Liver (tissue), 9 donors: ENCODE results near the gene IFIT1B. TPM values are rescaled to one million over a fixed set of nuclear protein-coding genes. Genes with fewer than 3 reads are reported as not detected.

Experiments
- DNase-seq: peaks from one replicate; pipeline ENCODE4 v3.0.0-alpha.2; 2017; ENCODE audit warnings: low spot score
- H3K27ac ChIP-seq, 2 donors: one replicate each; pipeline ENCODE4 v1.7.0; 2013; ENCODE audit warnings: inconsistent platforms in 2 of 2, low read length in 2 of 2, control low read depth in 1 of 2, low read depth in 1 of 2, mild to moderate bottlenecking in 1 of 2
- H3K27me3 ChIP-seq, 4 donors: one replicate each; pipeline versions ENCODE4 v1.6.1 to v1.7.0; 2013; ENCODE audit warnings: low read length in 3 of 4, inconsistent platforms in 1 of 4, mild to moderate bottlenecking in 1 of 4, moderate library complexity in 1 of 4; ENCODE audit not compliant: control insufficient read depth in 4 of 4, insufficient read depth in 4 of 4
- H3K36me3 ChIP-seq, 4 donors: one replicate each; pipeline versions ENCODE4 v1.6.1 to v1.7.0; 2013; ENCODE audit warnings: low read length in 3 of 4, mild to moderate bottlenecking in 3 of 4, low read depth in 1 of 4, moderate library complexity in 1 of 4; ENCODE audit not compliant: control insufficient read depth in 4 of 4, insufficient read depth in 3 of 4
- H3K4me1 ChIP-seq, 4 donors: one replicate each; pipeline versions ENCODE4 v1.6.1 to v1.7.0; 2013; ENCODE audit warnings: low read length in 3 of 4, mild to moderate bottlenecking in 3 of 4, moderate library complexity in 1 of 4; ENCODE audit not compliant: control insufficient read depth in 4 of 4, insufficient read depth in 4 of 4
- H3K4me3 ChIP-seq, 3 donors: one replicate each; pipeline versions ENCODE4 v1.6.1 to v1.7.0; 2013; ENCODE audit warnings: low read length in 3 of 3, control low read depth in 1 of 3, low read depth in 1 of 3, mild to moderate bottlenecking in 1 of 3
- H3K9ac ChIP-seq, 2 donors: one replicate each; pipeline ENCODE4 v1.7.0; 2013; ENCODE audit warnings: low read length in 2 of 2, mild to moderate bottlenecking in 2 of 2, moderate library complexity in 2 of 2, control low read depth in 1 of 2, low read depth in 1 of 2
- H3K9me3 ChIP-seq, 4 donors: one replicate each; pipeline versions ENCODE4 v1.6.1 to v1.7.0; 2013; ENCODE audit warnings: low read length in 3 of 4; ENCODE audit not compliant: control insufficient read depth in 4 of 4
- CTCF ChIP-seq: fragments of 150-350 bp; IDR thresholded peaks from 2 replicates; pipeline ENCODE4 v1.5.1; 2017; ENCODE audit warnings: improper control_type of control experiment, low read depth, low read length; ENCODE audit not compliant: missing input control
- EGR1 ChIP-seq, 2 donors: IDR thresholded peaks; 2 replicates each; pipeline ENCODE4 v1.6.1; 2016 to 2018; ENCODE audit warnings: antibody characterized with exemption in 2 of 2, low read depth in 2 of 2
- FOXA1 ChIP-seq: IDR thresholded peaks from 2 replicates; pipeline ENCODE4 v1.6.1; 2016; ENCODE audit warnings: antibody characterized with exemption
- FOXA2 ChIP-seq: IDR thresholded peaks from 2 replicates; pipeline ENCODE4 v1.6.1; 2016; ENCODE audit warnings: antibody characterized with exemption
- HNF4A ChIP-seq, 2 donors: conservative IDR thresholded peaks; 2 replicates each; pipeline ENCODE4 v1.6.1; 2016; ENCODE audit warnings: antibody characterized with exemption in 2 of 2, mild to moderate bottlenecking in 2 of 2
- HNF4G ChIP-seq: IDR thresholded peaks from 2 replicates; pipeline ENCODE4 v1.6.1; 2016; ENCODE audit warnings: antibody characterized with exemption
- JUND ChIP-seq, 2 donors: IDR thresholded peaks; 2 replicates each; pipeline ENCODE4 v1.6.1; 2016; ENCODE audit warnings: antibody characterized with exemption in 2 of 2
- MAX ChIP-seq: IDR thresholded peaks from 2 replicates; pipeline ENCODE4 v1.6.1; 2016; ENCODE audit warnings: antibody characterized with exemption
- NR2F2 ChIP-seq: IDR thresholded peaks from 2 replicates; pipeline ENCODE4 v1.6.1; 2016; ENCODE audit warnings: antibody characterized with exemption
- RAD21 ChIP-seq, 2 donors: IDR thresholded peaks; 2 replicates each; pipeline ENCODE4 v1.6.1; 2016; ENCODE audit warnings: antibody characterized with exemption in 2 of 2, mild to moderate bottlenecking in 2 of 2
- RXRA ChIP-seq, 2 donors: IDR thresholded peaks; 2 replicates each; pipeline ENCODE4 v1.6.1; 2017 to 2018; ENCODE audit warnings: antibody characterized with exemption in 2 of 2, mild to moderate bottlenecking in 1 of 2
- SP1 ChIP-seq: IDR thresholded peaks from 2 replicates; pipeline ENCODE4 v1.6.1; 2018; ENCODE audit warnings: antibody characterized with exemption, mild to moderate bottlenecking
- TAF1 ChIP-seq: conservative IDR thresholded peaks from 2 replicates; pipeline ENCODE4 v1.6.1; 2016; ENCODE audit warnings: antibody characterized with exemption, mild to moderate bottlenecking
- YY1 ChIP-seq: IDR thresholded peaks from 2 replicates; pipeline ENCODE4 v1.6.1; 2016; ENCODE audit warnings: antibody characterized with exemption, mild to moderate bottlenecking
- ZBTB33 ChIP-seq: IDR thresholded peaks from 2 replicates; pipeline ENCODE4 v1.6.1; 2016; ENCODE audit warnings: antibody characterized with exemption
- WGBS: extraction: QIAGEN DNeasy Blood & Tissue Kit; methylation state at CpG from one replicate; pipeline ENCODE4 v1.1.7; 2013; 5-methylcytosine and 5-hydroxymethylcytosine counted together
- polyA plus RNA-seq, 2 donors: library from polyadenylated mRNA; stranded (reverse) in 1 of 2; unstranded in 1 of 2; fragments of 200-250 nt in 1 of 2; fragments of >200 nt in 1 of 2; fragmentation: Nextera tagmentation in 1 of 2; extraction: Ambion mirVana in 1 of 2; gene quantifications; one replicate each; pipeline versions ENCODE4 v1.2.1 to v1.2.3, GENCODE V29; 2013 to 2015
- total RNA-seq, 2 donors: library from RNA; depleted of rRNA; stranded (reverse); fragments of >200 nt; gene quantifications; one replicate each; pipeline ENCODE4 v1.2.3, GENCODE V29; 2014
- donor health status: healthy.
- donor health status: healthy.
- donor health status: healthy.
- donor health status: healthy.
- donor health status: healthy.

IFIT1B gene
- total and polyA plus RNA-seq, 4 donors: 0.15 to 13.3 TPM; not detected in 2

GRCh38 chr10:89391907-89392756, 14.3 kb downstream of the IFIT1B start, which contains the start of gene IFIT1:
TSS of gene IFIT1 (plus strand) at chr10:89392623. CDS start at chr10:89392713, 90 bp downstream.
- H3K9me3 ChIP-seq: no peaks in the 10 kb centered on the region
- H3K9ac ChIP-seq: peak within 1 kb of the TSS; percentile 77 to 90
- peak within 1 kb of the TSS; percentile 90 to 95 for H3K27ac ChIP-seq
- H3K36me3 ChIP-seq: no peaks in the 10 kb centered on the region
- peak; percentile 55 for DNase-seq
- peaks cover 3 to 39% (median 14%) of the 10 kb centered on the region in 4 donors for H3K4me1 ChIP-seq
- peak within 1 kb of the TSS; percentile 62 to 83 (median 83) for H3K4me3 ChIP-seq
- TF ChIP-seq SP1: peak; percentile 51
- peak; percentile 25 to 43 for TF ChIP-seq RAD21 (IDR thresholded peaks at IDR 0.05)
- TF ChIP-seq FOXA1: no peak
- TF ChIP-seq FOXA2: no peak
- TF ChIP-seq EGR1 (IDR thresholded peaks at IDR 0.05; ENCODE audit: low read depth in 2 of 2): peak in 1 of 2 donors; percentile 59
- peak; percentile 16 for TF ChIP-seq NR2F2
- TF ChIP-seq MAX: peak; percentile 47
- peak in 1 of 2 donors; percentile 19 for TF ChIP-seq JUND (IDR thresholded peaks at IDR 0.05)
- TF ChIP-seq RXRA (IDR thresholded peaks at IDR 0.05): peak; percentile 25 to 58
- no peak for TF ChIP-seq CTCF
- peak; percentile 61 for TF ChIP-seq TAF1
- TF ChIP-seq HNF4A (conservative IDR thresholded peaks at IDR 0.05): peak; percentile 34 to 37
- TF ChIP-seq ZBTB33: no peak
- TF ChIP-seq YY1: peak; percentile 17
- no peaks in the 10 kb centered on the region for H3K27me3 ChIP-seq
- WGBS: under 1% methylated on average over 8 of the region's 8 CpGs

GRCh38 chr10:89392974-89393373, 15.1 kb downstream of the IFIT1B start:
- peaks cover 3 to 39% (median 16%) of the 10 kb centered on the region in 4 donors for H3K4me1 ChIP-seq
- H3K4me3 ChIP-seq: peak overlapping the region; percentile 62 to 83 (median 83)
- DNase-seq: no peak
- H3K9me3 ChIP-seq: no peaks in the 10 kb centered on the region
- WGBS: 12% methylated on average over 2 of the region's 2 CpGs
- no peaks in the 10 kb centered on the region for H3K27me3 ChIP-seq
- TF ChIP-seq HNF4A (conservative IDR thresholded peaks at IDR 0.05) (peak in 1 of 2 donors; percentile 24), YY1 (no peak), FOXA1 (no peak), HNF4G (no peak)
- peak overlapping the region; percentile 90 to 95 for H3K27ac ChIP-seq
- H3K36me3 ChIP-seq: no peaks in the 10 kb centered on the region
- H3K9ac ChIP-seq: peak overlapping the region; percentile 77 to 84
